ENCODE results near the gene OR10H5.

The OR10H5 gene

GRCh38 chr19:15850385-15850784 lies 62.9 kb downstream of the OR10H5 start:
- no peak for DNase-seq
